Subcutaneous adipose tissue (tissue), 4 donors: ENCODE measurements around the gene LRRC74A. TPM values are rescaled to one million over a fixed set of nuclear protein-coding genes. Genes with fewer than 3 reads are reported as not detected.

ENCODE experiments used
- CTCF ChIP-seq: fragments of 450-650 bp; IDR thresholded peaks from one replicate; pipeline ENCODE4 v1.5.1; 2016; ENCODE audit warnings: low read depth, mild to moderate bottlenecking, control low read depth, antibody characterized with exemption, moderate library complexity
- total RNA-seq, 4 donors: library from RNA; depleted of rRNA; stranded (reverse); fragments of >200 nt; gene quantifications; one replicate each; pipeline ENCODE4 v1.1.0, GENCODE V29; 2016

The LRRC74A gene
- total RNA-seq, 4 donors from 2014 or later = not detected

- TF ChIP-seq CTCF = no peak
Measured at GRCh38 chr14:76780875-76781647, 45.1 kb upstream of the LRRC74A start.

- no peak for TF ChIP-seq CTCF
Measured at GRCh38 chr14:76781648-76782051, 44.6 kb upstream of the LRRC74A start.

- TF ChIP-seq CTCF = no peak
Measured at GRCh38 chr14:76782115-76782884, 43.9 kb upstream of the LRRC74A start.

- no peak for TF ChIP-seq CTCF
Measured at GRCh38 chr14:76782885-76783566, 43.2 kb upstream of the LRRC74A start.

- no peak for TF ChIP-seq CTCF
Measured at GRCh38 chr14:76784266-76784874, 41.8 kb upstream of the LRRC74A start.

GRCh38 chr14:76784881-76785280 lies 41.3 kb upstream of the LRRC74A start:
- TF ChIP-seq CTCF = no peak

GRCh38 chr14:76786601-76787000 lies 39.6 kb upstream of the LRRC74A start:
- TF ChIP-seq CTCF = no peak
